ENCODE data around the gene SFPQ.

DNA sequence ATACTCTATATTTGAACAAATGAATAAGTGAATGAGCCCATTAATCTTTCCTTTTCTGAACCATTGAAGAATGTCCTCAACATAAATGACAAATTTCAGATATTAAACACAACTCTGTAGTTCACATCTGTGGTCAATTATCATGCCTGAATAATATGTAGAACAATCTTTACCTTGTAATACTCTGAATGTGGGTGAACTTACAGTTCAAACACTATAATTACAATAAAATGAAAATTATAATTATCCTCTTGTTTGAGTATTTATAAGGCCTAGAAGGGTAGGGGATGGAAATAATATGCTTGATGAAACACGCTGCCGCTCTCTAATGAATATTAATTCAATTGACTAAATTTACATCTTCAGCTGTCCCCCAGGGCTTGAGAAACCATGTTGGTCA, 8.7 kb upstream of the SFPQ start:
- TF ChIP-seq ZBTB21 (CRISPR knock-in tag; IDR thresholded peaks at IDR 0.05; ENCODE audit: borderline replicate concordance) (no peak), ZNF232 (CRISPR knock-in tag; IDR thresholded peaks at IDR 0.05) (no peak), KAT7 (CRISPR knock-in tag; IDR thresholded peaks at IDR 0.05; ENCODE audit: borderline replicate concordance) (no peak), ZNF317 (CRISPR knock-in tag; IDR thresholded peaks at IDR 0.05; ENCODE audit: borderline replicate concordance, low read depth) (no peak), PRRX2 (CRISPR knock-in tag; IDR thresholded peaks at IDR 0.05) (no peak), USF2 (CRISPR knock-in tag; IDR thresholded peaks at IDR 0.05) (no peak), TEAD4 (CRISPR knock-in tag; IDR thresholded peaks at IDR 0.05) (no peak), NR2C2 (CRISPR knock-in tag; IDR thresholded peaks at IDR 0.05) (no peak), USF1 (CRISPR knock-in tag; IDR thresholded peaks at IDR 0.05) (no peak), JUN (CRISPR knock-in tag; IDR thresholded peaks at IDR 0.05) (no peak), FOXP1 (CRISPR knock-in tag; IDR thresholded peaks at IDR 0.05; ENCODE audit: borderline replicate concordance) (no peak)
- TF ChIP-seq, protein P1, sequence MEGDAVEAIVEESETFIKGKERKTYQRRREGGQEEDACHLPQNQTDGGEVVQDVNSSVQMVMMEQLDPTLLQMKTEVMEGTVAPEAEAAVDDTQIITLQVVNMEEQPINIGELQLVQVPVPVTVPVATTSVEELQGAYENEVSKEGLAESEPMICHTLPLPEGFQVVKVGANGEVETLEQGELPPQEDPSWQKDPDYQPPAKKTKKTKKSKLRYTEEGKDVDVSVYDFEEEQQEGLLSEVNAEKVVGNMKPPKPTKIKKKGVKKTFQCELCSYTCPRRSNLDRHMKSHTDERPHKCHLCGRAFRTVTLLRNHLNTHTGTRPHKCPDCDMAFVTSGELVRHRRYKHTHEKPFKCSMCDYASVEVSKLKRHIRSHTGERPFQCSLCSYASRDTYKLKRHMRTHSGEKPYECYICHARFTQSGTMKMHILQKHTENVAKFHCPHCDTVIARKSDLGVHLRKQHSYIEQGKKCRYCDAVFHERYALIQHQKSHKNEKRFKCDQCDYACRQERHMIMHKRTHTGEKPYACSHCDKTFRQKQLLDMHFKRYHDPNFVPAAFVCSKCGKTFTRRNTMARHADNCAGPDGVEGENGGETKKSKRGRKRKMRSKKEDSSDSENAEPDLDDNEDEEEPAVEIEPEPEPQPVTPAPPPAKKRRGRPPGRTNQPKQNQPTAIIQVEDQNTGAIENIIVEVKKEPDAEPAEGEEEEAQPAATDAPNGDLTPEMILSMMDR (IDR thresholded peaks at IDR 0.05): no peak
- TF ChIP-seq, protein P2, sequence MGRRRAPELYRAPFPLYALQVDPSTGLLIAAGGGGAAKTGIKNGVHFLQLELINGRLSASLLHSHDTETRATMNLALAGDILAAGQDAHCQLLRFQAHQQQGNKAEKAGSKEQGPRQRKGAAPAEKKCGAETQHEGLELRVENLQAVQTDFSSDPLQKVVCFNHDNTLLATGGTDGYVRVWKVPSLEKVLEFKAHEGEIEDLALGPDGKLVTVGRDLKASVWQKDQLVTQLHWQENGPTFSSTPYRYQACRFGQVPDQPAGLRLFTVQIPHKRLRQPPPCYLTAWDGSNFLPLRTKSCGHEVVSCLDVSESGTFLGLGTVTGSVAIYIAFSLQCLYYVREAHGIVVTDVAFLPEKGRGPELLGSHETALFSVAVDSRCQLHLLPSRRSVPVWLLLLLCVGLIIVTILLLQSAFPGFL (CRISPR knock-in tag; IDR thresholded peaks at IDR 0.05; ENCODE audit: borderline replicate concordance): no peak
- TF ChIP-seq, protein P3, sequence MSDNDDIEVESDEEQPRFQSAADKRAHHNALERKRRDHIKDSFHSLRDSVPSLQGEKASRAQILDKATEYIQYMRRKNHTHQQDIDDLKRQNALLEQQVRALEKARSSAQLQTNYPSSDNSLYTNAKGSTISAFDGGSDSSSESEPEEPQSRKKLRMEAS (CRISPR knock-in tag; IDR thresholded peaks at IDR 0.05): no peak
